Measurements from ENCODE around the gene TANGO2. TPM values are rescaled to one million over a fixed set of nuclear protein-coding genes. Genes with fewer than 3 reads are reported as not detected.

The TANGO2 gene
- total RNA-seq, 4 donors from 2014 or later: 31.7 to 56.7 (median 39.0) TPM

DNA sequence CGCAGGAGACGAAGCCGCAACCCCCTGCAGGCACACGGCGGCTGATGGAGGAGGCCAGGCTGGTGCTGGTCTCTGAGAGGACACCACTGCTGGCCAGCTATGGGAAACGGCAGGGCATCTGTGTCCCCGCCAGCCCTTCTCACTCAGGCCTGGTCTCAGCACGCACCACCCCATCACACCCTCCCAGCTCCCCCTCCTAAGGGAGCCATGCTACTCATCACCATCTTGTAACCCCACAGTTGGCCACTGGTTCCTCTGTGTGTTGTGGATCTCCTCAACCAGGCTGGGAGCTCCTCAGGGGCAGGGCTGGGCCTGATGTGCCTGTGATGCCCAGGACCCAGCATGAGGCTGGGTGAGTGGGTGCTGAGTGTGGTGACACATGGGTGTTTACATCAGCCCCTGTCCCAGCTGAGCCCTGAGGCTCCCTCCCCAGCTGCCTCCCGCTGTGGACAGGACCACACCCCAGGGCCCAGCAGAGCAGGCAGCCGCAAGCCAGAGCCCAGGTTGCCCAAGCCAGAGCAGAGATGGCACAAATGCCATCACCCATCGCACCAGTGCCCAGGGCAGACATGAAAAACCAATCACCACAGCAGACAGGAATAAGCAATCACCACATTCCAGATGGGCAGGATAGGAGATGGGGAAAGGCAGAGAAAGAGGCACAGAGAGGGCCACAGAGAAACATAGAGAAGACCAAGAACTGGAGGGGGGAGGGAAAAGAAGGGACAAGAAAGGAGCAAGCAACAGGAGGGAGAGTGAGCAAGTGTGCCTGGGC, 12.5 kb upstream of the TANGO2 start:
- TF ChIP-seq POLR2A (IDR thresholded peaks at IDR 0.05) (no peak), EP300 (IDR thresholded peaks at IDR 0.05) (no peak)
- TF ChIP-seq, protein P1, sequence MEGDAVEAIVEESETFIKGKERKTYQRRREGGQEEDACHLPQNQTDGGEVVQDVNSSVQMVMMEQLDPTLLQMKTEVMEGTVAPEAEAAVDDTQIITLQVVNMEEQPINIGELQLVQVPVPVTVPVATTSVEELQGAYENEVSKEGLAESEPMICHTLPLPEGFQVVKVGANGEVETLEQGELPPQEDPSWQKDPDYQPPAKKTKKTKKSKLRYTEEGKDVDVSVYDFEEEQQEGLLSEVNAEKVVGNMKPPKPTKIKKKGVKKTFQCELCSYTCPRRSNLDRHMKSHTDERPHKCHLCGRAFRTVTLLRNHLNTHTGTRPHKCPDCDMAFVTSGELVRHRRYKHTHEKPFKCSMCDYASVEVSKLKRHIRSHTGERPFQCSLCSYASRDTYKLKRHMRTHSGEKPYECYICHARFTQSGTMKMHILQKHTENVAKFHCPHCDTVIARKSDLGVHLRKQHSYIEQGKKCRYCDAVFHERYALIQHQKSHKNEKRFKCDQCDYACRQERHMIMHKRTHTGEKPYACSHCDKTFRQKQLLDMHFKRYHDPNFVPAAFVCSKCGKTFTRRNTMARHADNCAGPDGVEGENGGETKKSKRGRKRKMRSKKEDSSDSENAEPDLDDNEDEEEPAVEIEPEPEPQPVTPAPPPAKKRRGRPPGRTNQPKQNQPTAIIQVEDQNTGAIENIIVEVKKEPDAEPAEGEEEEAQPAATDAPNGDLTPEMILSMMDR (IDR thresholded peaks at IDR 0.05): no peak
- peaks cover 0 to 10% (median 5%) of the 10 kb centered on the region in 4 donors for H3K9me3 ChIP-seq
- H3K27ac ChIP-seq: peak overlapping the region in 3 of 4 donors; percentile 38 to 82 (median 81)
- peaks cover 0 to 30% (median 6%) of the 10 kb centered on the region in 4 donors for H3K4me1 ChIP-seq
- DNase-seq (ENCODE audit: low spot score in 2 of 2): no peak
- no peaks in the 10 kb centered on the region for H3K27me3 ChIP-seq
- H3K36me3 ChIP-seq: no peaks in the 10 kb centered on the region
- no peak overlapping the region for H3K4me3 ChIP-seq
- WGBS, 2 donors: 75 to 79% methylated on average over 9 to 11 of the region's 11 CpGs

DNA sequence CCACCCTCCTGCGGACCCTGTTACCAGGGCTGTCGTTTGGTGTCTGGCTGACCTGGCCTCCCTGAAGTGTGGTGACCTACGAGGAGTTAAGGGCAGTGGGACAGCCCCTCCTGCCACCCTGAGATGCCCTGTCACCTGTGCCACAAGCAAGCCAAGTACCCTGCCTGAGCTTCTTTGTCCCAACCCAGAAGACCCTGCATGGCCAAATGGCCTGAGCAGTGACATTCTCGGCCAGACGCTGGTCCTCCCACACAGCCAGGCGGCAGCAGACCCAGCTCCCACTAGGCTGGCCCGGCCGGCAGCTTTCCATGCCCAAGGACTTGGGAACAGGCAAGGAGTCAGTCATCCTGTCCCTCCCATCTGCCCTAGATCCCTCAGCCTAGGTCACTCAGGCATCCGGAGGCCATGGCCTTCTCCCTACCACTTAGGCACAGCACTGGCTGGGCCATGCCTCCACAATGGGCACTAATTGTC, 11.9 kb upstream of the TANGO2 start:
- Histone ChIP-seq H3K27me3 (no peaks in the 10 kb centered on the region), H3K27ac (peak overlapping the region in 3 of 4 donors; percentile 38 to 82 (median 81)), H3K36me3 (no peaks in the 10 kb centered on the region), H3K9me3 (peaks cover 0 to 7% (median 2%) of the 10 kb centered on the region in 4 donors), H3K4me1 (peaks cover 0 to 35% (median 8%) of the 10 kb centered on the region in 4 donors), H3K4me3 (no peak overlapping the region)
- WGBS, 2 donors: 56 to 82% methylated on average over 8 to 9 of the region's 9 CpGs
- no peak for DNase-seq (ENCODE audit: low spot score in 2 of 2)
- no peak for TF ChIP-seq POLR2A (IDR thresholded peaks at IDR 0.05)
- TF ChIP-seq, protein P1 (IDR thresholded peaks at IDR 0.05): no peak
- no peak for TF ChIP-seq EP300 (IDR thresholded peaks at IDR 0.05)

GRCh38 chr22:20009582-20010306, 11.2 kb upstream of the TANGO2 start:
- H3K4me3 ChIP-seq: no peak overlapping the region
- peaks cover 0 to 41% (median 8%) of the 10 kb centered on the region in 4 donors for H3K4me1 ChIP-seq
- no peaks in the 10 kb centered on the region for H3K36me3 ChIP-seq
- peak overlapping the region in 3 of 4 donors; percentile 18 to 82 (median 81) for H3K27ac ChIP-seq
- 89 to 92% methylated on average over 8 of the region's 8 CpGs for WGBS, 2 donors
- no peak for DNase-seq (ENCODE audit: low spot score in 2 of 2)
- TF ChIP-seq EP300 (IDR thresholded peaks at IDR 0.05) (no peak), POLR2A (IDR thresholded peaks at IDR 0.05) (no peak)
- TF ChIP-seq, protein P1 (IDR thresholded peaks at IDR 0.05): no peak
- no peaks in the 10 kb centered on the region for H3K9me3 ChIP-seq
- no peaks in the 10 kb centered on the region for H3K27me3 ChIP-seq

DNA sequence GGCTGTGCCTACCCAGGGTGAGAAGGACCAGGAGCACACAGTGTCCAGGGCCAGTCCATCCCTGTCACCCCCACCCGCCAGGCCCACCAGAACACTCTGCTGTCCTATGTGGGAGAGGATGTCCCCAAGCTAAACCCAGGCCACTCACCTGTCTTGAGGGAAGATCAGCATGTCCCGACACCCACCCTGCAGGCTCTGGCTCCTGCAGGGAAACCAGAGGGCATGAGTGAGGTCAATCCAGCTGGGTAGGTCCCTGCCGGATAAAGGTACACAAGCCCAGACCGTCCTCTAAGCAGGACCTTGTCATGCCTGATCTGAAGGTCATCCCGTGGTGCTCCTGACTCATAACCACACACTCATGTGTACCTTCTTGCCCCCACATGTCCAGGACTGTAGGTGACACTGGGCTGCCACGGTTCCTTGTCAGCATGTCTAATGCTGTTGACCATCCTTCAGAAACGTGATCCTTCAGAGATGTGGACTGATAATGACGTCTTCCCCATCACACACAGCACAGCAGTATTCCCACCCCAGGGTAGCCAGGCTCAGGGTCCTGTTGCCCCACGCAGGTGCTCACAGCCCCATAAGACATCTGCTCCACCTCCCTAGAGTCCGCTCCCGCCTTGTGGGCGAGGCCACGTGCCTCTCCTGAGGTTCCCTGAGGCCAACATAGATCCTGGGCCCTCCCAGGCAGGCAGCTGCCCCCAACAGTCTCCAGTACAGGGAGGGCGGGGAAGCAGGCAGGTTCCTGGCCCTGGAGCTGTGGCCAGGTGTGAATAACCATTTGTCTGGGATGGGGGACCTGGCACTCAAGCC, 10.4 kb upstream of the TANGO2 start:
- H3K27me3 ChIP-seq: no peaks in the 10 kb centered on the region
- no peaks in the 10 kb centered on the region for H3K36me3 ChIP-seq
- TF ChIP-seq POLR2A (IDR thresholded peaks at IDR 0.05) (no peak), EP300 (IDR thresholded peaks at IDR 0.05) (no peak)
- TF ChIP-seq, protein P1 (IDR thresholded peaks at IDR 0.05): no peak
- 78 to 86% methylated on average over 12 to 13 of the region's 14 CpGs for WGBS, 2 donors
- no peak for DNase-seq (ENCODE audit: low spot score in 2 of 2)
- no peak overlapping the region for H3K4me3 ChIP-seq
- H3K27ac ChIP-seq: peak overlapping the region in 3 of 4 donors; percentile 15 to 81 (median 23)
- H3K9me3 ChIP-seq: no peaks in the 10 kb centered on the region
- H3K4me1 ChIP-seq: peaks cover 0 to 49% (median 8%) of the 10 kb centered on the region in 4 donors
